T follicular helper cell (primary cell): Measurements from ENCODE around the gene SULT1E1.
"Not testable (repeated sequence)": the region's sequence is repeated elsewhere in the genome, so short reads cannot be mapped to it uniquely, and the experiment has no call there.

Experiments
- DNase-seq: peaks from one replicate; pipeline ENCODE4 v3.0.0-alpha.2; 2020; ENCODE audit warnings: low read depth

Gene SULT1E1

GRCh38 chr4:69843301-69843700, 16.6 kb downstream of the SULT1E1 start:
- DNase-seq: no peak

- no peak for DNase-seq
Measured at GRCh38 chr4:69838977-69839376, 21.0 kb downstream of the SULT1E1 start.

DNA sequence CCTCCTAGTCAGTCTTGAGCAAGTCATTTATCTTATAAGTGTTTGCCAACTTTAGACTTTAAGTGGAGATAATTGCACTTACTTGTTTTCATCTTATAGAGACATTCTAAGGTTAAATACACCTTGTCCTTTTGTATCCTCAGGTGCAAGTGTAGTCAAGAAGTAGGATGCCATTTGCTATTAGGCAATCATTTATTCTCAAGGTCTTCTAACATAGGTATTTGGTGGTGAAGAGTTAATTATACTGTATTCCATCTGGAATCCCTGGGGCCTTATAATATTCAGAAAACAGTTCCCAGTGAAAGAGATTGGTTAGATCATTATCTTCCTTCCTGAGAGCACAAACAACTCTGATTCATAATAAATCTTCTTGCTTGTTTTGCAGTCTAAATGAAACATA, 23.7 kb downstream of the SULT1E1 start:
- no peak for DNase-seq

DNA sequence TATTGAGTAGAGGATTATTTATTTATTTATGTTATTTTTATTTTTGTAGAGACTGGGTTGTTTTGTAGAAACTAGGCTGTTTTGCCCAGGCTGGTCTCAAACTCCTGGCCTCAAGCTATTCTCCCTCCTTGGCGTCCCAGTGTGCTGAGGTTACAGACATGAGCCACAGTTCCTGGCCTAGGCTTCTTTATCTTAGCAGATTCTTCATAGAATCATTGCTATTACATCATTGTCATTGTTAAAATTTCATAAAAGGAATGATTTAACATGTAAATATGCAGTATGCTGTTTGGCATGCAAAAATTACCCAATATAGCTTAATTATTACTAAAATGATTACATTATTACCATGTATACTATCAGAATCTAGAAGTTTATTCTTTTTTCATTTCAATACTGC, 24.2 kb downstream of the SULT1E1 start:
- no peak for DNase-seq

DNA sequence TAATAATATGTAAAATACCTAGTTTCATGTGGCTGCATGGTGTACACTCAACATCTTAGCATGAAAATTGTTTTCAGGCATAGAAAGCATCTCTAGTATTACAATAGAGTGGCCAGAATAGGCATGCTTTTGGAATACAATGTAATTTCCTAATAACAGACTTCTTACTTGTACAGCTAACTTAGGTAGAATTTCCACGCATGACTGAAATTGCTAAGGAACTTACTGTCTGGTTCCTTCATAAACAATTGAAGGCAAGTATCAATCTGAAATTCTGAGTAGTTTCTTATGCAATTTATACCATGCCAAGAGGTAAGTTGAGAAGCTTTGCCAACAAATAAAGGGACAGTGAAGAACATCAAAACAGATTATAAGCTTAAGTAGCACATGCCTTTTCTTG, 26.7 kb downstream of the SULT1E1 start:
- no peak for DNase-seq

GRCh38 chr4:69832326-69833030, 27.5 kb downstream of the SULT1E1 start:
- no peak for DNase-seq

GRCh38 chr4:69831646-69832325, 28.2 kb downstream of the SULT1E1 start:
- no peak for DNase-seq

GRCh38 chr4:69831270-69831627, 28.7 kb downstream of the SULT1E1 start:
- DNase-seq: no peak

DNA sequence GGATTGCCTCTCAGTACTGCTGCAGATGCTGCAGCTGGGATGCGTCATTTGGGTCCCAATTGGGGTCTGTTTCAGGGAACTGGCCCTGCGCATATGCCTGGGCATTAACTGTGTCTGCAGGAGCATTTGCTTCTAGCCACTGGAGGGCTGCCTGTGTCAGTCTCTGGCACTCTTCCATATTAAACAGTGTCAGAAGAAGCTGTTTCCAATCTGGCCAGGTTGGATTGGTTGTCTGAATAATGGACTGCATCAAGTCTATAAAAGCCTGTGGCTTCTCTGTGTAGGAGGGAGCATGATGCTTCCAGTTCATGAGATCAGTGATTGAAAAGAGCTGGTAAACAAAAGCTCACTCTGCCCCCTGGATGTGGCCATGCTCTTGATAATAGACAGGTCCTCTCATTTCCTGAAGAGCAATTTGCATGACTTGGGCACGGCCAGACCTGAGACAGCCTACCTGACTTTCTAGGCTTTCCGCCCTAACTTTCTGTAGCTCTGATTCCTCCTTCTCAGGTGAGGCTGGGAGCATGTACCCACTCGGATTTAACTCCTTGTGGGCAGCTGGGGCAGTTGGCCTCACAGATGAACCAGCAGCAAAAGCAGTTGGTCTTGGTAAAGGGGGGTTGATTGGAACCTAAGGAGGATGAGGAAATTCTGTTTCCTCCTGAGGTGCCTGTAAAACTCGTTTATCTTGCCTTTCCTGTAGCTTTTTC, 29.2 kb downstream of the SULT1E1 start:
- no peak for DNase-seq

DNA sequence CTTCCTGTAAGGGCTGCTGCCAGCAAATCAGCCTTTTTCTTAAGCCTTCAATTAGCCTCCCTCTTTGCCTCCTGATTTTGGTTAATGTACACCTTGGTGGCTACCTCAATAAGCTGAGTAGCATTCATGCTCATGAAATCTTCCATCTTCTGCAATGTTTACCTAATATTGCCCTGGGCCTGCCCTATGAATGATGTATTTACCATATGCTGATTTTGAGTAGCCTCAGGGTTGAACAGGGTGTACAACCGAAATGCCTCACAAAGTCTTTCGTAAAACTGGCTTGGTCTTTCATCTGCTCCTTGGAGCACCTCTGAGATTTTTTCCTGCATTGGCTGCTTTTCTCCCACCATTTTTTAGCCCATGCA, 29.8 kb downstream of the SULT1E1 start:
- no peak for DNase-seq

DNA sequence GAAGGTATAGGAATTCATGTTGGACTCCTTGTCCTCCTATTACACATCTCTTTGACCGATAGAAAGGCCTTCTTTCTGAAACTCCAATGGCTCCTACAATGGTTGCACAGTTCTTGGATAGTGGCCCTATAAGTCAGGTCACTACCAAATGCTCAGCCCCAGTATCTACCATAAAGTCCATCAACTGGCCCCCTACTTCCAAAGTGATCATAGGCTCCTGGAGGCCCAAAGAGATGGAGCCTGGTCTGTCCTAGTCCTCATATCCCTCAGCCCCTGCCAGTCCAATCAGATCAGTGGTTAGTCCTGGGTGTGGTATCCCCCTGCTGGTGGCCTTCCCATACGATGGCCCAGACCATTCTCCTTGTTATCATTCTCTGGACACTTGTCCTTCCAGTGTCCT, 30.3 kb downstream of the SULT1E1 start:
- DNase-seq: no peak

- no peak for DNase-seq
Measured at GRCh38 chr4:69828828-69829227, 31.1 kb downstream of the SULT1E1 start.

- DNase-seq: not testable (repeated sequence)
Measured at GRCh38 chr4:69825056-69825455, 34.9 kb downstream of the SULT1E1 start.

DNA sequence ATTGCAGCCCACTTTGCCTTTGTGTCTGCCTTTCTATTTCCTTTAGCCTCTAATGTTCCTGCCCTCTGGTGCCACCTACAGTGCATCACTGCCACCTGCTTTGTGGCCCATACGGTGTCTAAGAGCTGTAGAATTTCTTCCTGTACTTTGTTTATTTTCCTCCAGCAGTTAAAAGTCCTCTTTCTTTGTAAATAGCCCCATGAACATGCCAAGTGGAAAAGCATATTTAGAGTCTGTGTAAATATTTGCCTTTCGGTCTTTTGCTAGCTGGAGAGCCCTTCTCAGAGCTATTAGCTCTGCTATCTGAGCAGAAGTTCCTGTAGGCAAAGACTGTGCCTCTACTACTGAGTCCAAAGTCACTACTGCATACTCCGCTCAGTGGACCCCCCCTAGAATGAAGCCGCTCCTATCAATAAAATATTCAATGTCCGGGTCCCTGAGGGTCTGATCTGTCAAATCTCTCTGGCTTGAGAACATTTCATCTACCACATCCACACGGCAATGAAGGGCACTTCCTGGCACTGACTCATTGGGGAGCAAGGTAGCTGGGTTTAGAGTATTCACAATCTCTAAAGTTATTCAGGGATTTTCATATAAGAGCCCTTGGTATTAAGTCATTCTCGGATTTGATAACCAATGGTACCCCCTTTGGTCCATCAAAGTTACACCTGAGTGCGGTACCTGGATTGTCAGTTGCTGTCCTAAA, 36.3 kb downstream of the SULT1E1 start:
- peak; percentile 33 for DNase-seq

DNA sequence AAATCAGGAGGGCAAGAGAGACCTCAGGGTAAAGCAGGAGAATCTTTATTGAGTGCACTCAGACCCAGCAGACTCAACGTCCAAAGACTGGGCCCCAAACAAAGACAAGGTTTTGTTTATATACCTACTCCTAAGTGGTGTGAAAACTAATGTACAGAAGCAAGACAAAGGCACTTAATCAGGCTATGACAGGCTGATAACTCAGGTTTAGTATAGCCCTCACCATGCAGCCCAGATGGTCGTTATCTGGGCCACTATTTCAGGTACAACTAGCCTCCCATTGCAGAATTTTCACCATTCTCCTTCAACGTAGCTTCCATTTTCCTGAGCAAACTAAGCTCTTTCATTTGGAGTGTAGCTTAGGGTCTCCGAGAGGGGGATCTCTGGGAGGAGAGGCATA, 36.9 kb downstream of the SULT1E1 start:
- DNase-seq: no peak

DNA sequence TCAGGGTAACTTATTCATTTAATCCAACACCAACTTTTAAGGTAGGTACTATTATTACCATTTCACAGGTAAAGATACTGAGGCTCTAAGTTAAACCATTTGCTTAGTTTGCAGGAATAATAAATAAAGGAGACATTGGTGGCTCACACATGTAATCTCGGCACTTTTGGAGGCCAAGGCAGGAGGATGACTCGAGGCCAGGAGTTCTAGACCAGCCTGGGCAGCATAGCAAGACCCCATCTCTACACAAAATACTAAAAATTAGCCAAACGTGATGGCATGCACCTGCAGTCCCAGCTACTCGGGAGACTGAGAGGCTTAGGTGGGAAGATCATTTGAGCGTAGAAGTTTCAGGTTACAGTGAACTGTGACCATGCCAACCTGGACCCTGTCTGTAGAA, 37.7 kb downstream of the SULT1E1 start:
- no peak for DNase-seq

DNA sequence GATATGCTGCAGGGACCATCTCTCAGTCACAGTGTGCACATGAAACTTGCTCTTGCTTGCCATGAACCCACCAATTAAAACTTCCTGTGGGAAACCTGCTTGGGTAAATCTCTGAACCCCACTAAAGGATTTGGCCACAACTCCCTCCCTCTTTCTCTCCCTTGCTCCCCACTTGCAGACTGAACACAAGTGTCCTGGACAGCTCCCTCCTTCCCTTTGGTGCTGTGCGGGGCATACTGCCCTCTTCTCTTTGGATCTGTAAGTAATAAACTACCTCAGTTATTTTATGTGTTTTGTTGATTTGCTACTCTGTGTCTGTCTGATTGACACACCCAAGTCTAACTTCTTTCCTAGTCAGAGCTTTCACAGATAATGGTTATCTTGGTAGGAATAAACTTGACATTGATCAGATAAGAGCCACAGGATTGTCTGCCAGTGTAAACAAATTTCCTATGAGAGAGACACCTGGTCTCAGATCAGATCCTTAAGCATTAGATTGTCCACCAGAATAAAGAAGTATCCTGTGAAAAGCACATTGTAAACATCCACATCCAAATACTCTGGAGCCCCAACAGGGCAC, 41.8 kb downstream of the SULT1E1 start:
- DNase-seq: no peak

- no peak for DNase-seq
Measured at GRCh38 chr4:69816236-69816635, 43.7 kb downstream of the SULT1E1 start.

GRCh38 chr4:69813628-69814027, 46.3 kb downstream of the SULT1E1 start:
- DNase-seq: no peak

DNA sequence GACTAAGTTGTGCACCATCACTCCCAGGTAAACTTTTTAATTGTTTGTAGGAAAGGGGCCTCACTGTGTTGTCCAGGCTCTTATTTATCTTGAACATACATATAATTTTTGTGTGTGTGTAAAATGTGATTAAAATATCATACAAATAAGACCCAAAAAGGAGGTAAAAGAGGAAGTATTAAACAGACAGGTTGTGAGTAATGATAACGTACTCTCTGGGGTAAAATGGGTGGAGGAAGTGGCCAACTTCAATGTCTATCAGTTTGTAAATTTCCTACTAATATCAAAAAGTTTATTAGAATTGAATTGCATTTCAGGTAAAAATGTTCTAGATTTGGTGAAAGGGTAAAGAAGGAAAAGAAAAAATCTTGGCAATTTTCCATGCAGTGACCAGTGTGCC, 48.8 kb downstream of the SULT1E1 start:
- DNase-seq: no peak

DNA sequence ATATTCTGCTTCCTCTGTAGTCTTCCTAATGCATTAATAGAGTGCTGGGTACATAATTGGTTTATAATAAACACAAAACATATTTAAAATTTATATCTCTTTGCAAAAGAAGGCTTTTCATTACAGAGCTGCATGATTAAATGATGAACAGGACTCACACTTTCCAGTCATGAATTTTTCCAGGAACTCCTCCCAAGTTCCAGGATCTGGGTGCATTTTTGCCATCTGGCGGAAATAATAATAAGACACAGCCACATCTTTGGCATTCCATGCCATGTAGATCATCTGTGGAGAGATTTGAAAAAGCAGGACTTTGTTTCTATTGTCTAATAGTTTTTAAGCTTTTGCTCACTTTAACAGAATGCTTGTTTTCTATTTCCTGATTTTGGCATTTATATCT, 59.3 kb downstream of the SULT1E1 start:
- DNase-seq: no peak

DNA sequence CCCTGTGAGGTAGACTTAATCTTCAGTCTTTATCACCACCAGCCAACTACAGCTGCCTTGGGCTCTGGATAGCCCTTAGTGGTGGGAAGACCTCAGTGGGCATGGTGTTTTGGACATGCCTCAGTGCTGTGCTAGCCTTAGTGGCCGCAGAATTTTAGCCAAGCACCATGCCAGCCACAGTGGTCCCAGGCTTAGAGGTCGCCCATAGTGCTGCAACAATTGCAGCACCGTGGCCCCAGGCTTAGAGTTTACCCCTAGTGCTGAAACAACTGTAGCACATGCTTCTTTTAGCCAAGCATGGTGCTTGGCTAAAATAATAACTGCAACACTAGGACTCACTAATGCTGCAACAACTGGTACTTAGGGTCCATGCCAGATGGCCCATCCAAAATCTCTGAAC, 60.6 kb downstream of the SULT1E1 start:
- DNase-seq: no peak
